B cell (primary cell): ENCODE data around the gene ZMYM2. TPM values are rescaled to one million over a fixed set of nuclear protein-coding genes. Genes with fewer than 3 reads are reported as not detected.

ENCODE experiments used
- ATAC-seq: fragments of 200-7000 bp; cut with Tn5 transposase; one replicate; pipeline ENCODE4 v1.10.0; 2021; ENCODE audit warnings: low read depth, mild to moderate bottlenecking, moderate number of reproducible peaks, moderate library complexity
- CTCF ChIA-PET: fragments of 350-600 bp; sonication (Branson Sonifier 250); formaldehyde crosslinking; loops from one replicate; lab custom pipeline; 2021; ENCODE audit warnings: antibody characterized with exemption, inconsistent platforms; lab: Charles Lee
- POLR2A ChIA-PET: fragments of 350-600 bp; sonication (Branson Sonifier 250); formaldehyde crosslinking; loops from one replicate; lab custom pipeline; 2021; ENCODE audit warnings: antibody characterized with exemption; lab: Charles Lee
- DNase-seq: peaks from one replicate; pipeline ENCODE4 v3.0.0; 2013
- H2AFZ ChIP-seq: 2 replicates; pipeline ENCODE4 v1.6.1; 2012; ENCODE audit warnings: mild to moderate bottlenecking, low read depth, low read length; ENCODE audit not compliant: insufficient read depth, poor library complexity, severe bottlenecking
- H3K27ac ChIP-seq, 2 donors: 1 replicate in 1 of 2; 2 replicates in 1 of 2; pipeline ENCODE4 v1.5.1; 2012 to 2013; ENCODE audit warnings: low read length in 2 of 2, mild to moderate bottlenecking in 2 of 2, moderate library complexity in 1 of 2
- H3K27me3 ChIP-seq, 4 experiments: fragments of 200-600 bp in 1 of 4; sonication (generic) in 1 of 4; replicated peaks in 1 of 4; 1 replicate in 2 of 4; 2 replicates in 2 of 4; pipeline versions ENCODE4 v1.6.1 to v1.7.0; 2013 to 2016; ENCODE audit warnings: low read length in 3 of 4, mild to moderate bottlenecking in 2 of 4, mixed read lengths in 1 of 4, moderate library complexity in 1 of 4; ENCODE audit not compliant: insufficient read depth in 4 of 4, control insufficient read depth in 3 of 4; ENCODE audit errors: control extremely low read depth in 1 of 4
- H3K36me3 ChIP-seq, 2 experiments: replicated peaks in 1 of 2; 1 replicate in 1 of 2; 2 replicates in 1 of 2; pipeline versions ENCODE4 v1.6.1 to v1.7.1; 2013; ENCODE audit warnings: low read length in 1 of 2; ENCODE audit not compliant: insufficient read depth in 2 of 2, control insufficient read depth in 1 of 2; ENCODE audit errors: control extremely low read depth in 1 of 2, extremely low read depth in 1 of 2
- H3K4me1 ChIP-seq, 2 donors: fragments of 200-600 bp in 1 of 2; sonication (generic) in 1 of 2; 1 replicate in 1 of 2; 2 replicates in 1 of 2; pipeline versions ENCODE4 v1.5.1 to v1.6.1; 2013 to 2017; ENCODE audit warnings: low read length in 2 of 2; ENCODE audit not compliant: control insufficient read depth in 2 of 2, insufficient read depth in 2 of 2
- H3K4me2 ChIP-seq: replicated peaks from 2 replicates; pipeline ENCODE3; 2012; ENCODE audit warnings: mild to moderate bottlenecking, low read depth, low read length; ENCODE audit not compliant: poor library complexity, severe bottlenecking
- H3K4me3 ChIP-seq, 5 experiments: fragments of 200-600 bp in 1 of 5; sonication (generic) in 1 of 5; 1 replicate in 3 of 5; 2 replicates in 2 of 5; pipeline versions ENCODE4 v1.5.1 to v1.7.0; 2011 to 2016; ENCODE audit warnings: low read length in 4 of 5, mild to moderate bottlenecking in 4 of 5, low read depth in 2 of 5, control low read depth in 1 of 5, moderate library complexity in 1 of 5; ENCODE audit not compliant: insufficient read depth in 1 of 5; ENCODE audit errors: control extremely low read depth in 1 of 5, extremely low read depth in 1 of 5
- H3K79me2 ChIP-seq: fragments of 200-600 bp; sonication (generic); one replicate; pipeline ENCODE4 v1.6.0; 2016; ENCODE audit warnings: low read length; ENCODE audit not compliant: control insufficient read depth, insufficient read depth
- H3K9ac ChIP-seq: fragments of 200-600 bp; sonication (generic); 2 replicates; pipeline ENCODE4 v1.6.1; 2017; ENCODE audit warnings: mild to moderate bottlenecking, low read length, moderate library complexity
- H3K9me3 ChIP-seq, 3 donors: one replicate each; pipeline versions ENCODE4 v1.6.1 to v1.7.1; 2013; ENCODE audit warnings: low read length in 2 of 3; ENCODE audit not compliant: control insufficient read depth in 2 of 3, insufficient read depth in 1 of 3; ENCODE audit errors: control extremely low read depth in 1 of 3
- H4K20me1 ChIP-seq: 2 replicates; pipeline ENCODE4 v1.6.0; 2012; ENCODE audit warnings: mild to moderate bottlenecking, low read length; ENCODE audit not compliant: insufficient read depth, control insufficient read depth, poor library complexity, severe bottlenecking
- H3K27ac Mint-ChIP-seq: one replicate; pipeline ENCODE4 v1.8.0; 2021; ENCODE audit warnings: mixed read lengths
- H3K27me3 Mint-ChIP-seq: one replicate; pipeline ENCODE4 v1.8.0; 2021; ENCODE audit warnings: mixed read lengths
- H3K4me1 Mint-ChIP-seq: one replicate; pipeline ENCODE4 v1.8.0; 2021; ENCODE audit warnings: mixed read lengths
- H3K4me3 Mint-ChIP-seq: one replicate; pipeline ENCODE4 v1.8.0; 2021; ENCODE audit warnings: mixed read lengths
- H3K9me3 Mint-ChIP-seq: one replicate; pipeline ENCODE4 v1.8.0; 2022; ENCODE audit warnings: mixed read lengths; ENCODE audit not compliant: insufficient read depth
- CTCF ChIP-seq: fragments of 200-600 bp; IDR thresholded peaks from one replicate; pipeline ENCODE4 v1.8.0; 2022; ENCODE audit warnings: antibody characterized with exemption, mild to moderate bottlenecking
- EZH2 ChIP-seq: IDR thresholded peaks from 2 replicates; pipeline ENCODE4 v1.6.1; 2012; ENCODE audit warnings: borderline replicate concordance, low read depth, mild to moderate bottlenecking, moderate library complexity, low read length; ENCODE audit not compliant: insufficient read depth, poor library complexity, severe bottlenecking
- WGBS: methylation state at CpG from one replicate; pipeline ENCODE4 v1.1.5; 2013; ENCODE audit warnings: missing lambda C conversion rate; ENCODE audit not compliant: insufficient coverage; 5-methylcytosine and 5-hydroxymethylcytosine counted together
- intact Hi-C: fragments of 100-400 bp; cut with micrococcal nuclease; formaldehyde crosslinking; loops from one replicate; pipeline ENCODE4 v1.10.0; 2022
- polyA plus RNA-seq: library from polyadenylated mRNA; depleted of rRNA; stranded (reverse); fragments of >200 nt; gene quantifications from 2 replicates; pipeline ENCODE4 v1.2.3, GENCODE V29; 2012
- total RNA-seq, 2 donors: library from RNA; stranded (reverse); fragments of 120-200 nt in 1 of 2; gene quantifications; 1 replicate in 1 of 2; 2 replicates in 1 of 2; pipeline versions ENCODE4 v1.2.3 to v1.2.4, GENCODE V29; 2013 to 2022

ZMYM2 gene
- total and polyA plus RNA-seq, 2 donors (not counting 1 experiment from before 2014, with no cell fraction given): 21.7 to 131 TPM

GRCh38 chr13:20099319-20099718, 140.8 kb downstream of the ZMYM2 start:
- no peak overlapping the region for H3K27ac ChIP-seq
- intact Hi-C loops: no loop called here
- ChIA-PET CTCF (no interaction called here), POLR2A (no interaction called here)
- H4K20me1 ChIP-seq: no peaks in the 10 kb centered on the region
- no peaks in the 10 kb centered on the region for H3K9me3 Mint-ChIP-seq
- H3K27ac Mint-ChIP-seq: no peak overlapping the region
- H3K4me1 Mint-ChIP-seq: no peaks in the 10 kb centered on the region
- no peak for DNase-seq
- H3K27me3 Mint-ChIP-seq: peaks cover 48% of the 10 kb centered on the region
- no peak overlapping the region for H3K4me3 ChIP-seq
- H3K4me2 ChIP-seq: no peak overlapping the region
- 68% methylated on average over 7 of the region's 9 CpGs for WGBS
- peaks cover 0 to 10% (median 7%) of the 10 kb centered on the region in 4 experiments for H3K27me3 ChIP-seq
- TF ChIP-seq CTCF (no peak), EZH2 (no peak)
- H2AFZ ChIP-seq: no peak overlapping the region
- ATAC-seq: no peak
- no peaks in the 10 kb centered on the region for H3K4me1 ChIP-seq
- no peaks in the 10 kb centered on the region for H3K79me2 ChIP-seq
- H3K9ac ChIP-seq: no peak overlapping the region
- peaks cover 0 to 4% (median 0%) of the 10 kb centered on the region in 3 donors for H3K9me3 ChIP-seq
- H3K4me3 Mint-ChIP-seq: no peak overlapping the region
- no peaks in the 10 kb centered on the region for H3K36me3 ChIP-seq

GRCh38 chr13:20101467-20102316, 143.2 kb downstream of the ZMYM2 start:
- H4K20me1 ChIP-seq: no peaks in the 10 kb centered on the region
- intact Hi-C loops: no loop called here

More at GRCh38 chr13:20101467-20102316, 143.2 kb downstream of the ZMYM2 start:
- Mint-ChIP-seq H3K4me1 (no peaks in the 10 kb centered on the region), H3K27ac (no peak overlapping the region), H3K27me3 (peaks cover 59% of the 10 kb centered on the region), H3K4me3 (no peak overlapping the region), H3K9me3 (no peaks in the 10 kb centered on the region)
- DNase-seq: no peak
- Histone ChIP-seq H3K79me2 (no peaks in the 10 kb centered on the region), H3K9me3 (peaks cover 0 to 4% (median 0%) of the 10 kb centered on the region in 3 donors), H3K27ac (no peak overlapping the region), H3K9ac (no peak overlapping the region), H2AFZ (no peak overlapping the region), H3K4me1 (no peaks in the 10 kb centered on the region), H3K4me2 (no peak overlapping the region), H3K4me3 (no peak overlapping the region), H3K36me3 (no peaks in the 10 kb centered on the region), H3K27me3 (peaks cover 0 to 18% (median 7%) of the 10 kb centered on the region in 4 experiments)
- ChIA-PET CTCF (no interaction called here), POLR2A (no interaction called here)
- no peak for ATAC-seq
- WGBS: 88% methylated on average over 3 of the region's 8 CpGs
- TF ChIP-seq CTCF (no peak), EZH2 (no peak)
